Measurements from ENCODE around the gene ATP6AP1. TPM values are rescaled to one million over a fixed set of nuclear protein-coding genes. Genes with fewer than 3 reads are reported as not detected.

Gene ATP6AP1
- total RNA-seq, 2 donors from 2014 or later, result 46.7 to 106 TPM

DNA sequence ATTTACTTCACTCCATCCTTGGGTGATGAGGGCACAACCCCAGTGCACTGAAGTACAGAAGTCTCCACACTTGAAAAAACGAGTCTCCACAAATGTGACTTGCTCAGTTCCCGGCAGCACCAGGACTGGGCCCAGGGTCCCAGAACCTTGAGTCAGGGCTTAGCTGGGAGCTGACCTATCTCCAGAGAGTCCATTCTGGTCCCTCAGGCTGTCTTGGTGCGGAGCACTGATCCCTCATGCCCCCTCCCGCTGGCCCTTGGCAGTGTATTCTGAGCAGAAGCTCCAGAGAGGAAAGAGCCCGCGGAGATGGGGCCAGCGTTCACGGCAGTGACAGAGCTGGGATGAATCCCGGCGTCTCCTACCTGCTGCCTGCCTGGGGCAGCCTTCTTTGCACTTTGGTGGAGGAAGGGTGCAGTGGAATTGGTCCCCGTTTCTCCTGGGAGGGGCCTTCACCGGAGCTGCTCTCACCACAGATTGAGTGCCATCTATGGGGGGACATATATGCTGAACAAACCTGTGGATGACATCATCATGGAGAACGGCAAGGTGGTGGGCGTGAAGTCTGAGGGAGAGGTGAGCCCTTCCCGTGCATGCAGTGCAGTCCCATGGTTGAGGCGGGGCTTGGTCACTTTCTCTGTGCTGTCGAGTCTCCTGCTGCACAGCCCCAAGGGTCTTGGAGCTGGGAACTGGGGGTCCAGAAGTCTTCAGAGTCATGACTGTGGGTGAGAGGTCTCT is 12.3 kb downstream of the ATP6AP1 start:
- Mint-ChIP-seq H3K27me3 (peaks cover 0 to 3% of the 10 kb centered on the region in 2 donors), H3K36me3 (no peaks in the 10 kb centered on the region), H3K27ac (no peak overlapping the region), H3K9me3 (no peaks in the 10 kb centered on the region), H3K4me1 (ENCODE audit: low read depth in 2 of 2) (peaks cover 10 to 13% of the 10 kb centered on the region in 2 donors), H3K4me3 (no peak overlapping the region)
- ATAC-seq (no peak), DNase-seq (ENCODE audit: low spot score) (no peak)

DNA sequence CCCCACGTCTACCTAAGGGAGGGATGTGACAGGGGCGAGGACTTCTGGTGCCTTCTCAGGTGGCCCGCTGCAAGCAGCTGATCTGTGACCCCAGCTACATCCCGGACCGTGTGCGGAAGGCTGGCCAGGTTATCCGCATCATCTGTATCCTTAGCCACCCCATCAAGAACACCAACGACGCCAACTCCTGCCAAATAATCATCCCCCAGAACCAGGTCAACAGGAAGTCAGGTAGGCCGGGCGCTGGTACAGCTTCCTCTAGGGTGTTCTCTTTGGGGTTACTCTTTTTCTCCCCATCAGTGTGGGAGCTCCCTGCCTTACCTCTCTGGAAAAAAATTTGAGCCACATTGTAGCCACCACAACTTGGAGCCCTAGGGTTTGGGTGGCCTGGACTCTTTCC is 13.1 kb downstream of the ATP6AP1 start:
- Mint-ChIP-seq H3K36me3 (no peaks in the 10 kb centered on the region), H3K27me3 (peaks cover 0 to 3% of the 10 kb centered on the region in 2 donors), H3K9me3 (no peaks in the 10 kb centered on the region), H3K4me1 (ENCODE audit: low read depth in 2 of 2) (peaks cover 7 to 11% of the 10 kb centered on the region in 2 donors), H3K27ac (no peak overlapping the region), H3K4me3 (no peak overlapping the region)
- DNase-seq (ENCODE audit: low spot score) (no peak), ATAC-seq (no peak)

DNA sequence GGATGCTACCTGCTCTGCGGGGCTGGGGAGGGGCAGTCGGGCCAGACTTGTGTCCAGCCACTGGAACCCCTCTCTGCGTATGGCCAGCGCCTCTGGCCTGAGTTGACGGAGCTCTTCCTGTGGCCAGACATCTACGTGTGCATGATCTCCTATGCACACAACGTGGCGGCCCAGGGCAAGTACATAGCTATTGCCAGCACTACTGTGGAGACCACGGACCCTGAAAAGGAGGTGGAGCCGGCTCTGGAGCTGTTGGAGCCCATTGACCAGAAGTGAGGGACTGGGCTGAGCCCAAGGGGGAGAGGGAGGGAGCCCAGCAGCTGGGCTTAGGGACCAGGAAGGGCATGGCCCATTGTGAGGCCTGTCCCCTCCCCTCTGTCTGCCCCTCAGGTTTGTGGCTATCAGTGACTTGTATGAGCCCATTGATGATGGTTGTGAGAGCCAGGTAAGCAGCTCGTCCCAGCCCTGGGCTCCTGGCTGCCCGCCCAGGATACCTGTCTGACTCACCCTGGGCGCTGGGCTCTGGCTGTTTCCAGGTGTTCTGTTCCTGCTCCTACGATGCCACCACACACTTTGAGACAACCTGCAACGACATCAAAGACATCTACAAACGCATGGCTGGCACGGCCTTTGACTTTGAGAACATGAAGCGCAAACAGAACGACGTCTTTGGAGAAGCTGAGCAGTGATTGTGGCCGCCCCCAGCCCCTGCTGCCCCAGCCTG is 13.7 kb downstream of the ATP6AP1 start:
- Mint-ChIP-seq H3K4me1 (ENCODE audit: low read depth in 2 of 2) (peaks cover 7 to 17% of the 10 kb centered on the region in 2 donors), H3K4me3 (no peak overlapping the region), H3K27ac (no peak overlapping the region), H3K36me3 (no peaks in the 10 kb centered on the region), H3K27me3 (peaks cover 0 to 3% of the 10 kb centered on the region in 2 donors), H3K9me3 (no peaks in the 10 kb centered on the region)
- DNase-seq (ENCODE audit: low spot score), result no peak
- no peak for ATAC-seq

DNA sequence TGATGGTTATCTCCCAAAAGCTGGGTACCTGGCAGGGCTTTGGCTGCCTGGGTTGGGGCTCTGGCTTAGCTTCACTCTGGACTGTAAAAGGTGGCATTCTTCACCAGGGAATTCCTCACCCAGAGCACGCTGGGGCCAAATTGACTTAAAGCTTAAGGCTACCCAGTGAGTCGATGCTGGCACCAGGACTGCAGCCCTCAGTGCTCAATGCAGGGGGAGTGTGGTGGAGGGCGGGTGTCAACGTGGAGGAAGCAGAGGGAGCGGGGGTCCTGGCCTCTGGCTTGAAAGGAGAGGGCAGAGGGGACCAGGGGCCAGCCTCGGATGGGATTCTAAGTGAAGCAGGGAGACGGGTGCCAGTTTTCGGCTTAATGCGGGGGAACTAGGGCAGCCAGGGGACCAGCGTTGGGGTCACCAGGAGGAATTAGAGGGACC is 15.0 kb downstream of the ATP6AP1 start:
- H3K4me3 Mint-ChIP-seq, result peak overlapping the region; percentile 71
- DNase-seq (ENCODE audit: low spot score), result no peak

DNA sequence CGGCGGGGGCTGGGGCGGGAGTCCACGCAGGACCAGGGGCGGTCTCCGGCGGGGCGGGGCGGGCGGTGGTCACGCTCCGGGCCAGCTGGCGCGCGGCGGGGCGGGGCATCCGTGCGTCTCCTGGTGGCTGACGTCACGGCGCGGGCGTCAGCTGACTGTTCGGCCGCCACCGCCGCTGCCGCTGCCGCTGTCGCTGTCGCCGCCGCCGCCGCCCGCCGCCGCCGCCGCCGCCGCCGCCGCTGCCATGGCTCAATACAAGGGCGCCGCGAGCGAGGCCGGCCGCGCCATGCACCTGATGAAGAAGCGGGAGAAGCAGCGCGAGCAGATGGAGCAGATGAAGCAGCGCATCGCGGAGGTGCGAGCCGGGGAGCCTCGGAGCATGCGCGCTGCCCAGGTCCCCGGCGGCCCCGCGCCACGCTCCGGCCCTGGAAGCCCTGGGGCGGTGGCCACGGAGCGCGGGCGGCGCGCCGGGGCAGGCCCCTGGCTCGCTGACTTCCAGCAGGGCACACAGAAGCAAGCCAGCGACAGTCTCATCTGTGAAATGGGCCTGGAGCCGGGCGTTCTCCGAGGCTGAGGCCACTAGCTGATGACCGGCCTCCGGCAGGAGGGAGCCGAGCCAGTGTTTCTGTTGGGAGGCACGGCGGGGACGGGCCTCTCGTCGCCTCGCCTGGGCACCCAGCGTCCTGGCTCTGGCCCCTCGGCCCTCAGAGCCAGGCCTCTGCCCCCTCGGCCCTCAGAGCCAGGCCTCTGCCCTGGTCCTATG is 15.7 kb downstream of the ATP6AP1 start, which contains the start of gene FAM50A:
TSS of gene FAM50A (plus strand) at position 150 of the 763 bp plus-strand sequence. CDS start at position 245, 95 bp downstream.
- peak within 1 kb of the TSS; percentile 43 to 48 for H3K27ac Mint-ChIP-seq

More for the DNA sequence above, 15.0 kb downstream of the ATP6AP1 start:
- H3K9me3 Mint-ChIP-seq, result no peaks in the 10 kb centered on the region
- peak overlapping the region; percentile 43 to 48 for H3K27ac Mint-ChIP-seq
- no peak for ATAC-seq
- peaks cover 0 to 15% of the 10 kb centered on the region in 2 donors for H3K4me1 Mint-ChIP-seq (ENCODE audit: low read depth in 2 of 2)
- H3K27me3 Mint-ChIP-seq, result no peaks in the 10 kb centered on the region
- no peaks in the 10 kb centered on the region for H3K36me3 Mint-ChIP-seq

DNA sequence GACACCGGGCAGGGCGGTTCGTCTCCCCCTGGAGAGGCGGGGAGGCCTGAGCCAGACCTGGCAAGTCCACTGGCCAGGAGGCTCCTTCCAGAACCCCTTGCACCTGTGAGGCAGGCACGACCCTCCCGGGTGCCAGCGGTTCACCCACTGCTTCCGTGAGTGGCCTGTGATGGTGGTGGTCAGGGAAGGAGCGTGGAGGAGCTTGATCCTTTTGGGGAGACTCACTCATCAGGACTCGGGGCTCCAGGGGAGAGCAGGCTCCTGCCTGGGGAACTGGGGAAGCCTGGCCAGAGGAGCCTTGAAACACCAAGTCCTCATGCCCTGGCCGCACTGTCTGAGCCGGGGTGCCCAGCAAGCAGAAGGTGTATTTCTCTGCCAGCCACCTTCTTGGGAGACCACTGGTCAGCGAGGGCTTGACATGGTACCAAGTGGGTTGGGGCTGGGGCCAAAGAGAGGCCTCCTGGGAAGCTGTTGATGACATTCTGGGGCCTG is 16.3 kb downstream of the ATP6AP1 start:
- Mint-ChIP-seq H3K4me3 (no peak overlapping the region), H3K9me3 (no peaks in the 10 kb centered on the region), H3K27me3 (no peaks in the 10 kb centered on the region), H3K4me1 (ENCODE audit: low read depth in 2 of 2) (peaks cover 0 to 15% of the 10 kb centered on the region in 2 donors), H3K36me3 (no peaks in the 10 kb centered on the region), H3K27ac (no peak overlapping the region)
- ATAC-seq (no peak), DNase-seq (ENCODE audit: low spot score) (no peak)

More for the DNA sequence above, 15.7 kb downstream of the ATP6AP1 start, which contains the start of gene FAM50A:
- Mint-ChIP-seq H3K4me3 (peak within 1 kb of the TSS; percentile 71), H3K9me3 (no peaks in the 10 kb centered on the region), H3K36me3 (no peaks in the 10 kb centered on the region), H3K27me3 (no peaks in the 10 kb centered on the region), H3K4me1 (ENCODE audit: low read depth in 2 of 2) (peaks cover 0 to 15% of the 10 kb centered on the region in 2 donors)
- ATAC-seq (peak; percentile 93 to 94), DNase-seq (ENCODE audit: low spot score) (peak; percentile 84)

DNA sequence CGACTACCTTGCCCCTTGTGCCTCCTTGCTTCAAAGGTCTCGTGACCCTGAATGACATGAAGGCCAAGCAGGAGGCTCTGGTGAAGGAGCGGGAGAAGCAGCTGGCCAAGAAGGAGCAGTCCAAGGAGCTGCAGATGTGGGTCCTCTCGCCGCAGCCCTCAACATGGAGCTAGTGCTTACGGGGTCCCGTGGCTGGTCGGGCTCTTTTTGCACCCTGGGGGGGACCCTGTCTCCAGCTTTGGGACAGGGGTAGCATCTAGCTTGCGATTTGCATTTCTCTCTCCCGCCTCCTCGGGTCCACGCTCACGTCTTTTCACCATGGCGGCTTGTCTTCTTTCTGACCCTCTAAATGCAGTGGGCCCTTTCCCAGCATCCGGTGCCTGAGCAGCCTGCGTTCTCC is 17.3 kb downstream of the ATP6AP1 start:
- Mint-ChIP-seq H3K27ac (no peak overlapping the region), H3K27me3 (no peaks in the 10 kb centered on the region), H3K36me3 (no peaks in the 10 kb centered on the region), H3K4me3 (no peak overlapping the region), H3K9me3 (no peaks in the 10 kb centered on the region), H3K4me1 (ENCODE audit: low read depth in 2 of 2) (peaks cover 0 to 15% of the 10 kb centered on the region in 2 donors)
- ATAC-seq (no peak), DNase-seq (ENCODE audit: low spot score) (no peak)

DNA sequence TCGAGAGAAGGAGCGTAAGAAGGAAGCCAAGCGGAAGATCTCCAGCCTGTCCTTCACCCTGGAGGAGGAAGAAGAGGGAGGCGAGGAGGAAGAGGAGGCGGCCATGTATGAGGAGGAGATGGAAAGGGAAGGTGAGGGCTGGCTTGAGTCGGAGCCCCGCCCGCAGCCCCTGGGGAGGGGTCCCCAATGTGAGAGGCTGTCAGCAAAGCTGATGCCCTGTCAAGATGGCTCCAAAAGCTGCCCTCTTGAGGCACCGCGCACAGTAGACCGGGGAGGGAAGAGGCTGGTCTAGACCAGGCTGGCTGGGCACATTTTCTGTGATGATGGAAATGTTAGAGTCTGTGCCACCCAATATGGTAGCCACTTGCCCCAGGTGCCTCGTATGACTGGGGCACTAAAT is 18.0 kb downstream of the ATP6AP1 start:
- DNase-seq (ENCODE audit: low spot score) (no peak), ATAC-seq (no peak)
- no peak overlapping the region for H3K4me3 Mint-ChIP-seq
- H3K4me1 Mint-ChIP-seq (ENCODE audit: low read depth in 2 of 2), result peaks cover 0 to 15% of the 10 kb centered on the region in 2 donors
- H3K27ac Mint-ChIP-seq, result no peak overlapping the region
- no peaks in the 10 kb centered on the region for H3K36me3 Mint-ChIP-seq
- no peaks in the 10 kb centered on the region for H3K27me3 Mint-ChIP-seq
- no peaks in the 10 kb centered on the region for H3K9me3 Mint-ChIP-seq

DNA sequence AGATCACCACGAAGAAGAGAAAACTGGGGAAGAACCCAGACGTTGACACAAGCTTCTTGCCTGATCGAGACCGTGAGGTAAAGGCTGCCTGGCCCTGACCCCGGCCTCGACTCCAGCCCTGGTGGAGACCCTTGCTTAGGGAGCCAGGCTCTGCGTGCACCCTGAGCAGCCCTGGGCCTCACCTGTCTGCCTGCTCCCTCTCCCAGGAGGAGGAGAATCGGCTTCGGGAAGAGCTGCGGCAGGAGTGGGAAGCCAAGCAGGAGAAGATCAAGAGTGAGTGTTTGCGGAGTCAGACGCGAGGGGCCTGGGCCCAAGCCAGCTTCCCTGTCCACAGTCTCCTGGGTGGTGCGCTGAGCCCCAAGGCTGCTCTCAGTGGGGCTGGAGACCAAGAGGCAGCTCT is 20.0 kb downstream of the ATP6AP1 start:
- ATAC-seq, result no peak
- DNase-seq (ENCODE audit: low spot score), result no peak
- Mint-ChIP-seq H3K4me1 (ENCODE audit: low read depth in 2 of 2) (peaks cover 0 to 14% of the 10 kb centered on the region in 2 donors), H3K36me3 (no peaks in the 10 kb centered on the region), H3K27ac (no peak overlapping the region), H3K27me3 (no peaks in the 10 kb centered on the region), H3K4me3 (no peak overlapping the region), H3K9me3 (no peaks in the 10 kb centered on the region)

DNA sequence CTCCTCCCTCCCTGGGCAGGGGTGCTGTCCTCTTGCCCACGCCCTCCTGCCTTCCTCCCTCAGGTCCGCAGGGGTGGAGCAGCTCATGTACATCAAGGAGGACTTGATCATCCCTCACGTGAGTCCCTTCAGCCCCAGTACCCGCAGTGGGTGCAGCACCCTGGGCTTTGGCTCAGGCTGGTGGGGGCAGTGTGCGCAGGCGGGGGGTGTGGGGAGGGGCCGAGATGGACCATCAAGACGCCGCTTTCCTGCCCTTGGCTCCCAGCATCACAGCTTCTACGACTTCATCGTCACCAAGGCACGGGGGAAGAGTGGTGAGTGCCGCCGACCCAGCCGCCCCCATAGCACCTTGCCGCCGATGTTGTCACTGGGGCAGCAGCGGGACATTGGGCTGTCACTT is 21.1 kb downstream of the ATP6AP1 start:
- H3K4me1 Mint-ChIP-seq (ENCODE audit: low read depth in 2 of 2), result peaks cover 0 to 13% of the 10 kb centered on the region in 2 donors
- no peaks in the 10 kb centered on the region for H3K36me3 Mint-ChIP-seq
- H3K27me3 Mint-ChIP-seq, result no peaks in the 10 kb centered on the region
- H3K9me3 Mint-ChIP-seq, result no peaks in the 10 kb centered on the region
- H3K27ac Mint-ChIP-seq, result no peak overlapping the region
- ATAC-seq (no peak), DNase-seq (ENCODE audit: low spot score) (no peak)
- H3K4me3 Mint-ChIP-seq, result no peak overlapping the region

DNA sequence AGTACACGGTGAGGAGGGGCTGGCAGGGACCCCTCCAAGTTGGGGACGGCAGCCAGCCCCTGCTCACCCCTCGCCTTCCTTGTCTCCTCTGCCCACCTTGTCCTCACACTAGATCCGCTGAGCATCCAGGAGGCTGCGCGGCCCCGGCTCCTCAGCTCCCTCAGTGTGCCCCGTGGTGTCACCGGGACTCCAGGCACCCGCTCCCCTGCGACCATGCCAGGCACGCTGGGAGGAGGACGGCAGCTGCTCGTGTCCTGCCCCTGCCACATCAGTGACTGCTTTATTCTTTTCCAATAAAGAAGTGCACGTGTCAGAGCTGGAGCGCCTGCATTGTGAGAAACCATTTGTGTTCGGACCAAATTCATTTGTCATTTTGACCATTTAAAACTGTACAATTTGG is 21.8 kb downstream of the ATP6AP1 start:
- H3K4me1 Mint-ChIP-seq (ENCODE audit: low read depth in 2 of 2), result peaks cover 0 to 13% of the 10 kb centered on the region in 2 donors
- DNase-seq (ENCODE audit: low spot score) (no peak), ATAC-seq (no peak)
- no peak overlapping the region for H3K4me3 Mint-ChIP-seq
- no peaks in the 10 kb centered on the region for H3K27me3 Mint-ChIP-seq
- no peak overlapping the region for H3K27ac Mint-ChIP-seq
- no peaks in the 10 kb centered on the region for H3K36me3 Mint-ChIP-seq
- no peaks in the 10 kb centered on the region for H3K9me3 Mint-ChIP-seq

DNA sequence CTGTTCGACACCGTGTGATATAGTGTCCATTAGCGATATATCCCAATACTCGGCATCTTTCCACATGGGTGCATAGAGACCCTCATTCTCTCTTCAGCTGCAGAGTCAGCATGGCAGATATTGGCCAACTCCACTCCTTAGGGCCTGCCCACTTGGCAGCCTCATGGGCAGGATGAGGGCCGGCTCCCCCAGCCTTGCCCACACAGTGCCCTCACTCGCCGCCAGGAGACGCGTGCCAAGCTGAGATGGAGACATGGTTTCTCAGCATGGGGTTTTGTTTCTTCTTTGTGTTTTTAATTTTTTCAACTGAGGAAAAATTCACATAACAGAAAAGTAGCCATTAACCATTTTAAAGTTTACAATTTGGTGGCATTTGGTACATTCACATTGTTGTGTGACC is 24.3 kb downstream of the ATP6AP1 start:
- no peak overlapping the region for H3K4me3 Mint-ChIP-seq
- H3K36me3 Mint-ChIP-seq, result no peaks in the 10 kb centered on the region
- DNase-seq (ENCODE audit: low spot score) (no peak), ATAC-seq (no peak)
- H3K27ac Mint-ChIP-seq, result no peak overlapping the region
- peaks cover 6 to 7% of the 10 kb centered on the region in 2 donors for H3K4me1 Mint-ChIP-seq (ENCODE audit: low read depth in 2 of 2)
- H3K9me3 Mint-ChIP-seq, result no peaks in the 10 kb centered on the region
- no peaks in the 10 kb centered on the region for H3K27me3 Mint-ChIP-seq

DNA sequence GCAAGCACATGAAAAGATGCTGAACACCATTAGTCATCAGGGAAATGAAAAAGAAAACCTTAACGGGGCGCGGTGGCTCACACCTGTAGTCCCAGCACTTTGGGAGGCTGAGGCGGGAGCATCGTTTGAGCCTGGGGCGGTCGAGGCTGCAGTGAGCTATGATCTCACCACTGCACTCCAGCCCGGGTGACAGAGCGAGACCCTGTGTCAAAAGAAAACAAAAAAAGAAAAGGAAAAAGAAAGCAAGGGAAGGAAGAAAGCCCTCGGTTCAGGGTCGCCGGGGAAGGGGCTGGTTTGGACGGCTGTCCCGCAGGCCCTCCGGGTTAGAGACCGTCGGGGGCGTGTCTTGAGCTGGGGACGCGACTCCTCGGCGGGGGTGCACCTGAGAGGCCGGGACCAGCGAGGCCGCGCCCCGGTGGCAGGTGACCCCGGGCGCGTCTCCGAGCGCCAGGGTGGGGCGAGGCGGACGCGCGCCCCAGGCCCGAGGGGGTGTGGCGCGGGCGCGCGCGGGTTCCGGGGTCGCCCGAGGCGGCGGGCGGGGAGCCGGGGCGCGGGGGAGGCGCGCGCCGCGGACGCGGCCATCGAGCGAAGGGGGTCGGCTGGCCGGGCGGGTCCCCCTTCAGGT is 29.1 kb downstream of the ATP6AP1 start:
- DNase-seq (ENCODE audit: low spot score) (no peak), ATAC-seq (peak; percentile 77 to 80)
- Mint-ChIP-seq H3K9me3 (no peaks in the 10 kb centered on the region), H3K27ac (peak overlapping the region; percentile 83 to 88), H3K27me3 (no peaks in the 10 kb centered on the region), H3K36me3 (no peaks in the 10 kb centered on the region), H3K4me1 (ENCODE audit: low read depth in 2 of 2) (peaks cover 6 to 11% of the 10 kb centered on the region in 2 donors), H3K4me3 (peak overlapping the region; percentile 100)
